Measurements from ENCODE around the gene GFPT1.

DNA sequence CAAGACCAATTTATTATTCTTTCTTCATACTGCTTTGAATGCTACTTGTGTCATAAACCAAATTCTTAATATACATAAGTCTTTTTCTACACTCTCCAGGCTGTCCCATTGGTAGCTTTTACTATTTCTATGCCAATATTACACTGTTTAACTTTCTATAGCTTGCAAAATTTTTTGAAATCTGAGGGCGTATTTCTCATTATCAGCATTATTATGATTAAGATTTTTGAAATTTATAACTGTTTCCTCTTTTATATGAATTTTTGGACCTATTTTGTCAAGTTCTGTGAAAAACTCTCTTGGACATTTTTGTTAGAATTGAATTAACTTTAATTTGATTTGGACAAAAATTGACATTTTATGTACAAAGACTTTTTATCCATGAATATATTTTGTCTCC, 98.6 kb downstream of the GFPT1 start:
- TF ChIP-seq, protein P1, sequence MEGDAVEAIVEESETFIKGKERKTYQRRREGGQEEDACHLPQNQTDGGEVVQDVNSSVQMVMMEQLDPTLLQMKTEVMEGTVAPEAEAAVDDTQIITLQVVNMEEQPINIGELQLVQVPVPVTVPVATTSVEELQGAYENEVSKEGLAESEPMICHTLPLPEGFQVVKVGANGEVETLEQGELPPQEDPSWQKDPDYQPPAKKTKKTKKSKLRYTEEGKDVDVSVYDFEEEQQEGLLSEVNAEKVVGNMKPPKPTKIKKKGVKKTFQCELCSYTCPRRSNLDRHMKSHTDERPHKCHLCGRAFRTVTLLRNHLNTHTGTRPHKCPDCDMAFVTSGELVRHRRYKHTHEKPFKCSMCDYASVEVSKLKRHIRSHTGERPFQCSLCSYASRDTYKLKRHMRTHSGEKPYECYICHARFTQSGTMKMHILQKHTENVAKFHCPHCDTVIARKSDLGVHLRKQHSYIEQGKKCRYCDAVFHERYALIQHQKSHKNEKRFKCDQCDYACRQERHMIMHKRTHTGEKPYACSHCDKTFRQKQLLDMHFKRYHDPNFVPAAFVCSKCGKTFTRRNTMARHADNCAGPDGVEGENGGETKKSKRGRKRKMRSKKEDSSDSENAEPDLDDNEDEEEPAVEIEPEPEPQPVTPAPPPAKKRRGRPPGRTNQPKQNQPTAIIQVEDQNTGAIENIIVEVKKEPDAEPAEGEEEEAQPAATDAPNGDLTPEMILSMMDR (conservative IDR thresholded peaks at IDR 0.05 in 1 of 2, IDR thresholded peaks at IDR 0.05 in 1 of 2; ENCODE audit: low read depth in 1 of 2, low read length in 2 of 2) = no peak
- no peak for TF ChIP-seq EZH2 (IDR thresholded peaks at IDR 0.05; ENCODE audit: low read length, missing control alignments)

Measured in fibroblast of lung (primary cell).